PC-9 (cell line): ENCODE measurements around the gene KIDINS220.

Experiments used
- EZH2 ChIP-seq: fragments of 200-600 bp; sonication (generic); IDR thresholded peaks from 2 replicates; pipeline ENCODE4 v1.8.0; 2017; ENCODE audit warnings: antibody characterized with exemption, low read depth
- TF ChIP-seq, protein P1 (sequence below): fragments of 200-600 bp; sonication (generic); conservative IDR thresholded peaks from 2 replicates; pipeline ENCODE4 v1.6.1; 2017; ENCODE audit warnings: mixed run types, antibody characterized with exemption, mild to moderate bottlenecking, moderate library complexity

GRCh38 chr2:8709611-8710010 lies 127.8 kb downstream of the KIDINS220 start:
- TF ChIP-seq, protein P1, sequence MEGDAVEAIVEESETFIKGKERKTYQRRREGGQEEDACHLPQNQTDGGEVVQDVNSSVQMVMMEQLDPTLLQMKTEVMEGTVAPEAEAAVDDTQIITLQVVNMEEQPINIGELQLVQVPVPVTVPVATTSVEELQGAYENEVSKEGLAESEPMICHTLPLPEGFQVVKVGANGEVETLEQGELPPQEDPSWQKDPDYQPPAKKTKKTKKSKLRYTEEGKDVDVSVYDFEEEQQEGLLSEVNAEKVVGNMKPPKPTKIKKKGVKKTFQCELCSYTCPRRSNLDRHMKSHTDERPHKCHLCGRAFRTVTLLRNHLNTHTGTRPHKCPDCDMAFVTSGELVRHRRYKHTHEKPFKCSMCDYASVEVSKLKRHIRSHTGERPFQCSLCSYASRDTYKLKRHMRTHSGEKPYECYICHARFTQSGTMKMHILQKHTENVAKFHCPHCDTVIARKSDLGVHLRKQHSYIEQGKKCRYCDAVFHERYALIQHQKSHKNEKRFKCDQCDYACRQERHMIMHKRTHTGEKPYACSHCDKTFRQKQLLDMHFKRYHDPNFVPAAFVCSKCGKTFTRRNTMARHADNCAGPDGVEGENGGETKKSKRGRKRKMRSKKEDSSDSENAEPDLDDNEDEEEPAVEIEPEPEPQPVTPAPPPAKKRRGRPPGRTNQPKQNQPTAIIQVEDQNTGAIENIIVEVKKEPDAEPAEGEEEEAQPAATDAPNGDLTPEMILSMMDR = no peak
- TF ChIP-seq EZH2 = no peak
